ENCODE measurements around the gene EI24. TPM values are rescaled to one million over a fixed set of nuclear protein-coding genes. Genes with fewer than 3 reads are reported as not detected.
A peak's percentile ranks its signal among the peaks of the same experiment; 100 is the strongest.

EI24 gene
- polyA plus RNA-seq, 4 donors, result 108 to 131 (median 110) TPM

- peak; percentile 84 to 96 (median 90) for DNase-seq (ENCODE audit: low read depth in 4 of 4, low spot score in 2 of 4)
Observed at GRCh38 chr11:125625630-125626287, 56.5 kb downstream of the EI24 start.

GRCh38 chr11:125626288-125626950 lies 57.1 kb downstream of the EI24 start:
- DNase-seq (ENCODE audit: low read depth in 4 of 4, low spot score in 2 of 4), result peak; percentile 32 to 54 (median 42)

- no peak for DNase-seq (ENCODE audit: low read depth in 4 of 4, low spot score in 2 of 4)
Observed at GRCh38 chr11:125627236-125627910, 58.1 kb downstream of the EI24 start.

Other genes starting within 250 kb of the EI24 start
- 10 to 100 TPM in 2 of 4 donors, 1 to 10 TPM in 2; 8.1 to 12.1 (median 9.9) TPM for gene FEZ1, start 73.2 kb upstream of the EI24 start, polyA plus RNA-seq (ENCODE audit: insufficient read length in 4 of 4)
- gene STT3A, start 23.4 kb downstream of the EI24 start, polyA plus RNA-seq (ENCODE audit: insufficient read length in 4 of 4), result 100 to 1,000 TPM; 189 to 201 (median 194) TPM
- gene CHEK1, start 55.7 kb downstream of the EI24 start, polyA plus RNA-seq (ENCODE audit: insufficient read length in 4 of 4), result 10 to 100 TPM; 25.4 to 29.6 (median 27.2) TPM
- 1 to 10 TPM in 1 of 4 donors, under 1 TPM in 3; 0.29 to 1.6 (median 0.64) TPM for gene ACRV1, start 111.4 kb downstream of the EI24 start, polyA plus RNA-seq (ENCODE audit: insufficient read length in 4 of 4)
- gene PATE1, start 176.8 kb downstream of the EI24 start, polyA plus RNA-seq (ENCODE audit: insufficient read length in 4 of 4), result not detected
- under 1 TPM in 2 of 4 donors, not detected in 2; 0.08 to 0.27 TPM for gene PATE2, start 209.4 kb downstream of the EI24 start, polyA plus RNA-seq (ENCODE audit: insufficient read length in 4 of 4)
- not detected for gene PATE3, start 218.7 kb downstream of the EI24 start, polyA plus RNA-seq (ENCODE audit: insufficient read length in 4 of 4)